GM12878 (cell line): ENCODE data around the gene BTG1. TPM values are rescaled to one million over a fixed set of nuclear protein-coding genes. Genes with fewer than 3 reads are reported as not detected.

Source experiments
- ATF2 ChIP-seq: IDR thresholded peaks from 2 replicates; pipeline ENCODE4 v1.6.1; 2012; ENCODE audit warnings: low read length, inconsistent platforms
- BCLAF1 ChIP-seq: fragments of 450-650 bp; IDR thresholded peaks from 2 replicates; pipeline ENCODE4 v1.6.1; 2017; ENCODE audit warnings: antibody characterized with exemption, mild to moderate bottlenecking, moderate library complexity
- CBX3 ChIP-seq: fragments of 200-600 bp; sonication (generic); IDR thresholded peaks from 2 replicates; pipeline ENCODE4 v1.6.1; 2016; ENCODE audit warnings: low read depth, borderline replicate concordance
- CEBPZ ChIP-seq: fragments of 150-350 bp; IDR thresholded peaks from 2 replicates; pipeline ENCODE4 v1.6.1; 2016; ENCODE audit warnings: low read depth, low read length
- FOXK2 ChIP-seq: fragments of 450-650 bp; IDR thresholded peaks from 2 replicates; pipeline ENCODE4 v1.6.1; 2017; ENCODE audit warnings: mild to moderate bottlenecking, moderate library complexity
- IRF3 ChIP-seq: fragments of 450-650 bp; IDR thresholded peaks from 2 replicates; pipeline ENCODE4 v1.6.1; 2014; ENCODE audit warnings: mild to moderate bottlenecking
- POLR2AphosphoS5 ChIP-seq: IDR thresholded peaks from 2 replicates; pipeline ENCODE4 v1.6.1; 2011; ENCODE audit warnings: mild to moderate bottlenecking, low read length, inconsistent platforms
- POU2F2 ChIP-seq: IDR thresholded peaks from 3 replicates; pipeline ENCODE4 v1.6.1; 2011; ENCODE audit warnings: low read depth, mild to moderate bottlenecking, low read length, borderline replicate concordance
- REST ChIP-seq: IDR thresholded peaks from 2 replicates; pipeline ENCODE4 v1.6.1; 2012; ENCODE audit warnings: mild to moderate bottlenecking, low read depth, low read length
- SIN3A ChIP-seq: IDR thresholded peaks from 2 replicates; pipeline ENCODE4 v1.6.1; 2012; ENCODE audit warnings: low read depth, low read length, improper control_type of control experiment
- SIX5 ChIP-seq: IDR thresholded peaks from 2 replicates; pipeline ENCODE4 v1.6.1; 2011; ENCODE audit warnings: mild to moderate bottlenecking, low read depth, low read length, moderate library complexity; ENCODE audit not compliant: severe bottlenecking
- SMARCA5 ChIP-seq: fragments of 450-650 bp; IDR thresholded peaks from 2 replicates; pipeline ENCODE4 v1.6.1; 2017; ENCODE audit warnings: mild to moderate bottlenecking
- STAT1 ChIP-seq: fragments of 450-650 bp; conservative IDR thresholded peaks from 2 replicates; pipeline ENCODE4 v1.6.1; 2014; ENCODE audit warnings: antibody characterized with exemption, mild to moderate bottlenecking
- polyA plus RNA-seq, 11 experiments: library from polyadenylated mRNA; depleted of rRNA in 4 of 11; unstranded in 6 of 11; stranded (reverse) in 5 of 11; fragments of >200 nt; fragmentation: Nextera tagmentation in 4 of 11; fragmentation: Illumina TruSeq in 1 of 11; extraction: Ambion mirVana in 4 of 11; extraction: Trizol in 1 of 11; gene quantifications; 1 replicate in 1 of 11; 2 replicates in 10 of 11; pipeline versions ENCODE4 v1.2.1 to v1.2.3, GENCODE V29; 2011 to 2016; ENCODE audit warnings: inconsistent platforms in 2 of 11, missing spikeins in 2 of 11, low read depth in 1 of 11
- total RNA-seq, 4 experiments: library from RNA; depleted of rRNA in 3 of 4; stranded (reverse); fragments of >200 nt in 3 of 4; fragmentation: Illumina TruSeq in 1 of 4; extraction: Trizol in 1 of 4; gene quantifications; 2 replicates each; pipeline versions ENCODE4 v1.2.1 to v1.2.3, GENCODE V29; 2013 to 2021

BTG1 gene
- total and polyA plus RNA-seq, 10 of the 15 experiments (the other 5 are each of a cell fraction or from before 2014, with no cell fraction given), result 23.7 to 194 (median 56.4) TPM

- TF ChIP-seq IRF3 (no peak), SMARCA5 (peak; percentile 51; the same call in 1 of the 2 replicates), POU2F2 (peak; percentile 71), CBX3 (no peak), CEBPZ (no peak), POLR2AphosphoS5 (peak; percentile 7), REST (0 out of 2 replicates have a peak, but pooled peaks have one; percentile 12), FOXK2 (no peak), STAT1 (no peak), ATF2 (peak; percentile 51), SIN3A (peak; percentile 77; the same call in 1 of the 2 replicates), BCLAF1 (0 out of 2 replicates have a peak, but pooled peaks have one; percentile 39), SIX5 (no peak)
Observed at GRCh38 chr12:92143686-92144630, 1.7 kb downstream of the BTG1 start (continued).
